Peyer's patch (tissue), 4 donors: ENCODE data around the gene KIAA1755.

Experiments used
- POLR2A ChIP-seq, 2 donors: fragments of 450-650 bp; IDR thresholded peaks; one replicate each; pipeline ENCODE4 v1.5.1; 2017; ENCODE audit warnings: antibody characterized with exemption in 2 of 2, mild to moderate bottlenecking in 2 of 2, moderate library complexity in 2 of 2
- TF ChIP-seq, protein P1 (sequence below), 6 experiments: fragments of 450-650 bp in 4 of 6; fragments of 200-600 bp in 2 of 6; sonication (generic) in 1 of 6; IDR thresholded peaks; one replicate each; pipeline ENCODE4 v1.5.1; 2017 to 2019; ENCODE audit warnings: antibody characterized with exemption in 6 of 6, mild to moderate bottlenecking in 3 of 6, moderate library complexity in 1 of 6

GRCh38 chr20:38190936-38191371 lies 69.6 kb downstream of the KIAA1755 start:
- TF ChIP-seq, protein P1, sequence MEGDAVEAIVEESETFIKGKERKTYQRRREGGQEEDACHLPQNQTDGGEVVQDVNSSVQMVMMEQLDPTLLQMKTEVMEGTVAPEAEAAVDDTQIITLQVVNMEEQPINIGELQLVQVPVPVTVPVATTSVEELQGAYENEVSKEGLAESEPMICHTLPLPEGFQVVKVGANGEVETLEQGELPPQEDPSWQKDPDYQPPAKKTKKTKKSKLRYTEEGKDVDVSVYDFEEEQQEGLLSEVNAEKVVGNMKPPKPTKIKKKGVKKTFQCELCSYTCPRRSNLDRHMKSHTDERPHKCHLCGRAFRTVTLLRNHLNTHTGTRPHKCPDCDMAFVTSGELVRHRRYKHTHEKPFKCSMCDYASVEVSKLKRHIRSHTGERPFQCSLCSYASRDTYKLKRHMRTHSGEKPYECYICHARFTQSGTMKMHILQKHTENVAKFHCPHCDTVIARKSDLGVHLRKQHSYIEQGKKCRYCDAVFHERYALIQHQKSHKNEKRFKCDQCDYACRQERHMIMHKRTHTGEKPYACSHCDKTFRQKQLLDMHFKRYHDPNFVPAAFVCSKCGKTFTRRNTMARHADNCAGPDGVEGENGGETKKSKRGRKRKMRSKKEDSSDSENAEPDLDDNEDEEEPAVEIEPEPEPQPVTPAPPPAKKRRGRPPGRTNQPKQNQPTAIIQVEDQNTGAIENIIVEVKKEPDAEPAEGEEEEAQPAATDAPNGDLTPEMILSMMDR (IDR thresholded peaks at IDR 0.05): no peak
- no peak for TF ChIP-seq POLR2A (IDR thresholded peaks at IDR 0.05)
